K562 (cell line): ENCODE results near the gene TRERF1. TPM values are rescaled to one million over a fixed set of nuclear protein-coding genes. Genes with fewer than 3 reads are reported as not detected.
A peak's percentile ranks its signal among the peaks of the same experiment; 100 is the strongest.

Experiments
- BDP1 ChIP-seq: IDR thresholded peaks from 3 replicates; pipeline ENCODE4 v1.6.1; 2011; ENCODE audit not compliant: insufficient read length, insufficient read depth
- BRCA1 ChIP-seq, 2 experiments: fragments of 450-650 bp in 1 of 2; sonication (generic) in 1 of 2; formaldehyde crosslinking in 1 of 2; IDR thresholded peaks; 2 replicates each; pipeline versions ENCODE4 v1.5.0 to v1.6.1; 2017 to 2020; ENCODE audit warnings: mild to moderate bottlenecking in 1 of 2, missing genetic modification reagents in 1 of 2
- DDX20 ChIP-seq: fragments of 450-650 bp; IDR thresholded peaks from 2 replicates; pipeline ENCODE4 v1.6.1; 2016; ENCODE audit warnings: missing genetic modification characterization, low read depth, mild to moderate bottlenecking, missing compliant biosample characterization, moderate library complexity
- ERF ChIP-seq: fragments of 450-650 bp; formaldehyde crosslinking; IDR thresholded peaks from 2 replicates; pipeline ENCODE4 v1.4.0; 2020; ENCODE audit warnings: mild to moderate bottlenecking, mixed read lengths
- FOXA1 ChIP-seq: fragments of 450-650 bp; IDR thresholded peaks from 2 replicates; pipeline ENCODE4 v1.6.1; 2016; ENCODE audit warnings: mild to moderate bottlenecking, borderline replicate concordance
- FOXA3 ChIP-seq, 2 experiments: fragments of 450-650 bp in 1 of 2; sonication (generic) in 1 of 2; formaldehyde crosslinking; IDR thresholded peaks in 1 of 2; conservative IDR thresholded peaks in 1 of 2; 2 replicates each; pipeline versions ENCODE4 v1.4.0 to v1.8.0; 2020 to 2022; ENCODE audit warnings: mild to moderate bottlenecking in 2 of 2, missing genetic modification reagents in 1 of 2
- FOXK1 ChIP-seq: sonication (generic); formaldehyde crosslinking; IDR thresholded peaks from 2 replicates; pipeline ENCODE4 v1.8.0; 2022; ENCODE audit warnings: missing genetic modification reagents, mild to moderate bottlenecking, borderline replicate concordance
- GMEB1 ChIP-seq: fragments of 250-450 bp; sonication (Bioruptor Pico); IDR thresholded peaks from 2 replicates; pipeline ENCODE4 v1.4.0; 2020; ENCODE audit warnings: mild to moderate bottlenecking
- ILF3 ChIP-seq: fragments of 450-650 bp; IDR thresholded peaks from 2 replicates; pipeline ENCODE4 v1.6.1; 2018; ENCODE audit warnings: antibody characterized with exemption, mild to moderate bottlenecking, moderate library complexity, borderline replicate concordance
- MAFF ChIP-seq: IDR thresholded peaks from 2 replicates; pipeline ENCODE4 v1.6.1; 2012; ENCODE audit warnings: low read length, improper control_type of control experiment
- MEIS2 ChIP-seq: fragments of 450-650 bp; IDR thresholded peaks from 2 replicates; pipeline ENCODE4 v1.6.1; 2014; ENCODE audit warnings: mild to moderate bottlenecking; ENCODE audit not compliant: partially characterized antibody
- MLX ChIP-seq, 2 experiments: fragments of 450-650 bp in 1 of 2; sonication (generic) in 1 of 2; formaldehyde crosslinking; conservative IDR thresholded peaks; 2 replicates each; pipeline versions ENCODE4 v1.4.0 to v1.8.1; 2020 to 2022; ENCODE audit warnings: mild to moderate bottlenecking in 1 of 2, missing genetic modification reagents in 1 of 2
- MTA2 ChIP-seq: fragments of 450-650 bp; IDR thresholded peaks from 2 replicates; pipeline ENCODE4 v1.6.1; 2016; ENCODE audit warnings: low read depth
- RBBP5 ChIP-seq: fragments of 200-600 bp; sonication (generic); IDR thresholded peaks from 2 replicates; pipeline ENCODE4 v1.6.1; 2012; ENCODE audit warnings: borderline replicate concordance, mild to moderate bottlenecking, low read length, control low read depth, inconsistent platforms; ENCODE audit not compliant: insufficient read depth, poor library complexity, severe bottlenecking
- SUPT5H ChIP-seq: fragments of 450-650 bp; IDR thresholded peaks from 2 replicates; pipeline ENCODE4 v1.6.1; 2016
- TEAD4 ChIP-seq, 2 experiments: sonication (generic) in 1 of 2; formaldehyde crosslinking in 1 of 2; IDR thresholded peaks; 2 replicates each; pipeline versions ENCODE4 v1.6.1 to v1.8.0; 2012 to 2022; ENCODE audit warnings: borderline replicate concordance in 1 of 2, inconsistent platforms in 1 of 2, low read length in 1 of 2, mild to moderate bottlenecking in 1 of 2, missing genetic modification reagents in 1 of 2
- TRIM24 ChIP-seq, 2 experiments: fragments of 450-650 bp; IDR thresholded peaks; 2 replicates each; pipeline ENCODE4 v1.6.1; 2016
- ZFP36 ChIP-seq: fragments of 150-350 bp; IDR thresholded peaks from 2 replicates; pipeline ENCODE4 v1.6.1; 2018; ENCODE audit warnings: low read length, low read depth; ENCODE audit not compliant: partially characterized antibody
- ZNF212 ChIP-seq: fragments of 450-650 bp; formaldehyde crosslinking; IDR thresholded peaks from 2 replicates; pipeline ENCODE4 v1.4.0; 2020; ENCODE audit warnings: mild to moderate bottlenecking
- ZNF639 ChIP-seq, 2 experiments: fragments of 200-800 bp in 1 of 2; sonication (Bioruptor generic) in 1 of 2; sonication (generic) in 1 of 2; formaldehyde crosslinking in 1 of 2; IDR thresholded peaks in 1 of 2; conservative IDR thresholded peaks in 1 of 2; 2 replicates each; pipeline versions ENCODE4 v1.5.0 to v1.6.1; 2016 to 2020; ENCODE audit warnings: missing compliant biosample characterization in 1 of 2, missing genetic modification characterization in 1 of 2, missing genetic modification reagents in 1 of 2
- polyA plus RNA-seq, 8 experiments: library from polyadenylated mRNA; depleted of rRNA in 4 of 8; stranded (reverse) in 5 of 8; unstranded in 3 of 8; fragments of >200 nt; fragmentation: Nextera tagmentation in 2 of 8; fragmentation: Illumina TruSeq in 1 of 8; extraction: Ambion mirVana in 2 of 8; extraction: Trizol in 1 of 8; gene quantifications; 2 replicates each; pipeline versions ENCODE4 v1.2.1 to v1.2.3, GENCODE V29; 2011 to 2014; ENCODE audit warnings: inconsistent platforms in 1 of 8, missing spikeins in 1 of 8
- total RNA-seq, 7 experiments: library from RNA; depleted of rRNA in 6 of 7; stranded (reverse); fragments of >200 nt in 6 of 7; fragmentation: Illumina TruSeq in 2 of 7; extraction: Trizol in 2 of 7; gene quantifications; 2 replicates each; pipeline versions ENCODE4 v1.2.1 to v1.2.3, GENCODE V29; 2011 to 2021; ENCODE audit warnings: low replicate concordance in 1 of 7

The TRERF1 gene
- total and polyA plus RNA-seq, 9 of the 15 experiments (the other 6 are each of a cell fraction or from before 2014, with no cell fraction given): 0.04 to 0.20 (median 0.07) TPM; not detected in 3

GRCh38 chr6:42409581-42409980, 42.1 kb downstream of the TRERF1 start (continued):
- TF ChIP-seq TEAD4 (IDR thresholded peaks at IDR 0.05; ENCODE audit: low read length) (peak; percentile 21; the same call in 1 of the 2 replicates), TEAD4 (CRISPR knock-in tag; IDR thresholded peaks at IDR 0.05; ENCODE audit: borderline replicate concordance) (no peak), BRCA1 (IDR thresholded peaks at IDR 0.05) (no peak), BRCA1 (CRISPR knock-in tag; IDR thresholded peaks at IDR 0.05) (no peak), DDX20 (no peak), ZNF212 (CRISPR knock-in tag) (no peak), MLX (CRISPR knock-in tag; conservative IDR thresholded peaks at IDR 0.05) (no peak), MTA2 (no peak), BDP1 (no peak), FOXA1 (no peak), MEIS2 (peak; percentile 47), ZFP36 (no peak), GMEB1 (CRISPR knock-in tag) (no peak), RBBP5 (no peak), TRIM24 (IDR thresholded peaks at IDR 0.05) (no peak), FOXK1 (CRISPR knock-in tag) (no peak), ERF (CRISPR knock-in tag) (no peak), FOXA3 (CRISPR knock-in tag; conservative IDR thresholded peaks at IDR 0.05 in 1 of 2, IDR thresholded peaks at IDR 0.05 in 1 of 2) (no peak), MAFF (no peak), ILF3 (no peak), ZNF639 (CRISPR knock-in tag; conservative IDR thresholded peaks at IDR 0.05 in 1 of 2, IDR thresholded peaks at IDR 0.05 in 1 of 2) (peak in 1 of 2 experiments; percentile 30; a peak in 1 of 4 replicates), SUPT5H (no peak)
